T-helper 2 cell treated with Interferon-gamma antibody and Interleukin-4, amounts not matched to agents 100 ng/mL and 5 ng/mL, for 36 hours (primary cell): ENCODE data around the gene YIPF6. TPM values are rescaled to one million over a fixed set of nuclear protein-coding genes. Genes with fewer than 3 reads are reported as not detected.

Experiments used
- total RNA-seq: library from RNA; stranded (reverse); gene quantifications from 2 replicates; pipeline ENCODE4 v1.2.3, GENCODE V29; 2022

The YIPF6 gene
- total RNA-seq, 1 donor from 2014 or later, result 15.9 TPM

Other genes starting within 250 kb of the YIPF6 start
- 0.25 and 0.27 TPM in 2 replicates for gene OPHN1, start 65.6 kb upstream of the YIPF6 start, total RNA-seq
- gene STARD8, start 148.6 kb downstream of the YIPF6 start, total RNA-seq, result 2.3 and 2.8 TPM in 2 replicates